Bone marrow (tissue), 2 donors: ENCODE measurements around the gene MINDY2.
"Not testable (repeated sequence)": the region's sequence is repeated elsewhere in the genome, so short reads cannot be mapped to it uniquely, and the experiment has no call there.

Source experiments
- DNase-seq, 2 donors: peaks; one replicate each; lab custom pipeline; 2025; lab: John Stamatoyannopoulos, UW

Gene MINDY2

GRCh38 chr15:58830556-58830955 lies 59.5 kb downstream of the MINDY2 start:
- no peak for DNase-seq

GRCh38 chr15:58833681-58834426 lies 62.8 kb downstream of the MINDY2 start:
- DNase-seq, result not testable (repeated sequence)

GRCh38 chr15:58839485-58839884 lies 68.4 kb downstream of the MINDY2 start:
- no peak for DNase-seq

GRCh38 chr15:58840048-58840447 lies 68.9 kb downstream of the MINDY2 start:
- no peak for DNase-seq

GRCh38 chr15:58842713-58843396 lies 71.8 kb downstream of the MINDY2 start:
- no peak for DNase-seq

GRCh38 chr15:58851205-58851604 lies 80.1 kb downstream of the MINDY2 start:
- DNase-seq, result not testable (repeated sequence)

- DNase-seq, result no peak
Observed at GRCh38 chr15:58852347-58852746, 81.2 kb downstream of the MINDY2 start.

- DNase-seq, result no peak
Observed at GRCh38 chr15:58854593-58854992, 83.5 kb downstream of the MINDY2 start.

- DNase-seq, result no peak
Observed at GRCh38 chr15:58856086-58856485, 85.0 kb downstream of the MINDY2 start.

- not testable (repeated sequence) for DNase-seq
Observed at GRCh38 chr15:58856621-58857020, 85.5 kb downstream of the MINDY2 start.

GRCh38 chr15:58862326-58862725 lies 91.2 kb downstream of the MINDY2 start:
- no peak for DNase-seq

GRCh38 chr15:58864602-58865424 lies 93.7 kb downstream of the MINDY2 start:
- no peak for DNase-seq

GRCh38 chr15:58865425-58865880 lies 94.4 kb downstream of the MINDY2 start:
- DNase-seq, result no peak

GRCh38 chr15:58867926-58868325 lies 96.8 kb downstream of the MINDY2 start:
- no peak for DNase-seq

GRCh38 chr15:58870451-58870850 lies 99.3 kb downstream of the MINDY2 start:
- no peak for DNase-seq

- no peak for DNase-seq
Observed at GRCh38 chr15:58873267-58873666, 102.2 kb downstream of the MINDY2 start.

GRCh38 chr15:58875343-58875742 lies 104.2 kb downstream of the MINDY2 start:
- no peak for DNase-seq

- DNase-seq, result no peak
Observed at GRCh38 chr15:58876306-58877106, 105.4 kb downstream of the MINDY2 start.

- no peak for DNase-seq
Observed at GRCh38 chr15:58877999-58878825, 107.1 kb downstream of the MINDY2 start.

- DNase-seq, result no peak
Observed at GRCh38 chr15:58880320-58880719, 109.2 kb downstream of the MINDY2 start.

- DNase-seq, result no peak
Observed at GRCh38 chr15:58882243-58882642, 111.1 kb downstream of the MINDY2 start.
